Activated naive CD4-positive, alpha-beta T cell treated with anti-CD3 and anti-CD28 coated beads for 36 hours (primary cell): ENCODE measurements around the gene SLC1A2. TPM values are rescaled to one million over a fixed set of nuclear protein-coding genes. Genes with fewer than 3 reads are reported as not detected.

Source experiments
- CTCF ChIA-PET: fragments of 350-600 bp; sonication (Branson Sonifier 250); formaldehyde crosslinking; loops from one replicate; lab custom pipeline; 2021; ENCODE audit warnings: antibody characterized with exemption; lab: Charles Lee
- DNase-seq: peaks from one replicate; pipeline ENCODE4 v3.0.0-alpha.2; 2020
- H3K27ac Mint-ChIP-seq: one replicate; pipeline ENCODE4 v1.8.0; 2021; ENCODE audit warnings: mild to moderate bottlenecking, mixed read lengths
- H3K27me3 Mint-ChIP-seq: one replicate; pipeline ENCODE4 v1.8.0; 2021; ENCODE audit warnings: low read depth, mixed read lengths
- H3K36me3 Mint-ChIP-seq: one replicate; pipeline ENCODE4 v1.8.0; 2021; ENCODE audit warnings: low read depth, mixed read lengths
- H3K4me1 Mint-ChIP-seq: one replicate; pipeline ENCODE4 v1.8.0; 2021; ENCODE audit warnings: low read depth, mixed read lengths
- H3K4me3 Mint-ChIP-seq: one replicate; pipeline ENCODE4 v1.8.0; 2021; ENCODE audit warnings: mild to moderate bottlenecking, moderate library complexity, mixed read lengths
- H3K9me3 Mint-ChIP-seq: one replicate; pipeline ENCODE4 v1.8.0; 2021; ENCODE audit warnings: mixed read lengths
- intact Hi-C: fragments of 100-400 bp; cut with micrococcal nuclease; formaldehyde crosslinking; loops from one replicate; pipeline ENCODE4 v1.15.1; 2023
- total RNA-seq, 2 experiments: library from RNA; stranded (reverse); gene quantifications; one replicate each; pipeline ENCODE4 v1.2.3, GENCODE V29; 2021

The SLC1A2 gene
- total RNA-seq, 2 experiments from 2014 or later, result not detected

DNA sequence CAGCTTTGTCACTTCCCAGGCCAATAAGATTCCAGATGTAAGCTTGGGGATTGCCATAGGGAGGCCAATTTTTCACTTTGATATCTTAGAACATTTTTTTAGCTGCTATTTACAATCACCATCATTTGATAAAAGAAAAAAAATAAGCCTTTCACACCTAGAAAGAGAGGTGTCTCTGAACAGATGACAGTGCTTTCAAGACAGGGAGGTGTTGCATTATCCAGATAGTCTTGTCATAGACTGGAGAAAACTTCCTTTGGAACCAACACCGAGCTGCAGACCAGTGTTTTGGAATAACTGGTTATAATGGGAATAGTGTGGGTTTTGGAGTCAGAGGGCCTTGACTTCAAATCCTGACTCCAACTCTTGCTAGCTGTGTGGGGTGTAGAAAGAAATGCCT is 101.0 kb downstream of the SLC1A2 start:
- H3K27me3 Mint-ChIP-seq, result no peaks in the 10 kb centered on the region
- H3K9me3 Mint-ChIP-seq, result no peaks in the 10 kb centered on the region
- peaks cover 19% of the 10 kb centered on the region for H3K4me1 Mint-ChIP-seq
- H3K4me3 Mint-ChIP-seq, result no peak overlapping the region
- no peak for DNase-seq
- no peaks in the 10 kb centered on the region for H3K36me3 Mint-ChIP-seq
- no peak overlapping the region for H3K27ac Mint-ChIP-seq
- intact Hi-C loops, result no loop called here
- CTCF ChIA-PET, result interaction anchor here (1.1 kb wide), 1 partner anchor 9 kb away, joined by 3 read pairs; no protein-coding TSS in a partner anchor

DNA sequence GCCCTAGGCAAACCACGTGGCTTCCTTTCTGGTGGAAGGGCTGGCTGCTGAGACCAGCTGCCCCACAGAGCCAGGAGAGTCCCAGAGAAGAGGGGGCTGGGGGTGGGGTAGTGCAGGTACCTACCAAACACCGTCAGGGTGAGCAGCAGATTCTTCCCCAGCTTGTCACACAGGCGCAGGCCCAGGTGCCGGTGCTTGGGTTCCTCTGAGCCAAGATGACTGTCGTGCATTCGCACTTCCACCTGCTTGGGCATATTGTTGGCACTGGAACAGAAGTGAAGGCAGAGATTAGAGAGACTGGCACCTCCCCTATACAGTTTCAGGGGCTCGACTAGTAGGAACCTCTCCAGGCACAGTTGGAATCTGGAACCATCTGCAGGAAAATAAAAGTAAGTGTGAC is 102.1 kb downstream of the SLC1A2 start:
- Mint-ChIP-seq H3K36me3 (no peaks in the 10 kb centered on the region), H3K4me1 (peaks cover 19% of the 10 kb centered on the region), H3K9me3 (no peaks in the 10 kb centered on the region), H3K27ac (no peak overlapping the region), H3K4me3 (no peak overlapping the region), H3K27me3 (no peaks in the 10 kb centered on the region)
- intact Hi-C loops, result no loop called here
- DNase-seq, result no peak
- CTCF ChIA-PET, result interaction anchor here (0.6 to 1.4 kb wide), 2 partner anchors 11 to 12 kb away, joined by 3 to 7 read pairs; no protein-coding TSS in a partner anchor

DNA sequence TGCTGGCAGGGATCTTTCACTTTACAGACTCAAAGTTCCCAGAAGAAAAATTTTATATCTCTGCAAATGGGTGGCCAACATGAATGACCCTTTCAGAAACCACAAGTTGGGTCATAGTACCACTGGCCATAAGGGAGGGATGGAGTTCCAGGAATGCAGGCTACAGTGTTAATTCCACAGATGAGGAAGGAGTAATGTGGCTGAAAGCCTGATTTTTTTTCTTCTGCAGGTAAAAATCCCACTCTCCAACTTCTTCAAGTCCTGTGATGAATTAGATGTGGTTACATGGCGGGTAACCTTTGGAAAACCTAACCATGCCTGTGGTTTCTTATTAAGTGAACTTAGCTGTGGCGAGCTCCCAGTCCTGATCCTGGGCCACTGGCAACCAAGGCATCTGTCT is 103.2 kb downstream of the SLC1A2 start:
- no peak overlapping the region for H3K27ac Mint-ChIP-seq

DNA sequence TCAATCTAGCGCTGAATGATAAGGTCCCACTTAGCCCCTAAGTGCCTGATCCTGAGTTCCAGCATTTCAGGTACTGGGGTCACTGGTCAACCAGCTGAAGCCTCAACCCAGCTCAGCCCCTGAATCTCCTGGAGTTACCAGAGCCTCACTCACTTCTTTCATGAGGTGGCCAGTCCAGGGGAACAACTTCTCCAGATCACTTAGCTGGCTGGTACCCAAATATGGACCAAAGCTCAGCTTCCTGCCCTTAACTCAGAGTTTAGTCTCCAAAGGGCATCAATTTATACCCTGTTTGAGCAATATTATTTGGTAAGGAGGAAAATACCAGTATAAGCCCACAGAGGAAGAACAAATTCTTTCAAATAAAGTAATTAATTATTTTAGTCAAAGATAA is 105.6 kb downstream of the SLC1A2 start:
- CTCF ChIA-PET, result interaction anchor here (0.6 to 1.9 kb wide), 3 partner anchors 9 to 149 kb away, joined by 3 to 6 read pairs (median 3); no protein-coding TSS in a partner anchor
- Mint-ChIP-seq H3K36me3 (no peaks in the 10 kb centered on the region), H3K9me3 (no peaks in the 10 kb centered on the region), H3K4me1 (peaks cover 10% of the 10 kb centered on the region), H3K27me3 (no peaks in the 10 kb centered on the region), H3K4me3 (no peak overlapping the region), H3K27ac (no peak overlapping the region)
- intact Hi-C loops, result no loop called here
- DNase-seq, result no peak

More for the DNA sequence above, 103.2 kb downstream of the SLC1A2 start:
- H3K9me3 Mint-ChIP-seq, result no peaks in the 10 kb centered on the region
- no peaks in the 10 kb centered on the region for H3K36me3 Mint-ChIP-seq
- intact Hi-C loops, result no loop called here
- CTCF ChIA-PET, result interaction anchor here (0.9 to 1.4 kb wide), 2 partner anchors 10 to 12 kb away, joined by 3 to 7 read pairs; no protein-coding TSS in a partner anchor
- no peak for DNase-seq
- peaks cover 19% of the 10 kb centered on the region for H3K4me1 Mint-ChIP-seq
- H3K27me3 Mint-ChIP-seq, result no peaks in the 10 kb centered on the region
- no peak overlapping the region for H3K4me3 Mint-ChIP-seq

DNA sequence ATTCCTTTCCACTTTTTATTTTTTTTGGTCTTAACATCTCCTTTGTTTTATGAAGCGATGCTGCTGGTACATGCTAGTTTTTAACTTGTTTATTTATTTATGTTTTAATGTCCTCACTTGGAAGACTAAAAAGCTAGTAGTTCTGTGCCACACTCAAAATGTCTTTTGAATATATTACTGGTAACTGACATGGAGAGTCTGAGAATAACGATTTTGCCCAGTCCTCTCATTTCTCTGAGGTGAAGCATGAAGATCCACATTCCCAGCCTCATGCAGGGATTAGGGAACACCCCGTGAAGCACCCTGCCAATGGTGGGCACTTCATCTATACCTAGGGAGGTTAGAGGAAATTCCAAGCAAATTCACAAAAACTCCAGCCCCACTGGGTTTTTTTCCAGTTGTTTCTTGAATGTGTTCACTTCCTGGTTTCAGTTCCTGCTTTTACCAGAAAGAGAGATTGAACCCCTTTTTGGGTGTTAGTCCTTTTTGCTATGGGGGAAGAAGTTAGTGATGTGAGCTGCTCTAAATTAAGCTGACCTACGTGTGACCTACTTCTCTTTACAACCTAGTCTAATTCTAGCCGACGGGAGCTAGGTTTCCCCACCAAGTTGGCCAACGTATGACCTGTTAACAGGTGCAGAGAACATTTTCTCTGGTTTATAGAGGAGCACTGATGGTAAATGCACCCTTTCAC is 106.1 kb downstream of the SLC1A2 start:
- no peak for DNase-seq
- Mint-ChIP-seq H3K4me3 (no peak overlapping the region), H3K4me1 (peaks cover 6% of the 10 kb centered on the region), H3K27ac (no peak overlapping the region), H3K36me3 (no peaks in the 10 kb centered on the region), H3K27me3 (no peaks in the 10 kb centered on the region), H3K9me3 (no peaks in the 10 kb centered on the region)
- intact Hi-C loops, result no loop called here
- CTCF ChIA-PET, result interaction anchor here (0.5 to 1.9 kb wide), 3 partner anchors 8 to 150 kb away, joined by 3 to 6 read pairs (median 3); no protein-coding TSS in a partner anchor

DNA sequence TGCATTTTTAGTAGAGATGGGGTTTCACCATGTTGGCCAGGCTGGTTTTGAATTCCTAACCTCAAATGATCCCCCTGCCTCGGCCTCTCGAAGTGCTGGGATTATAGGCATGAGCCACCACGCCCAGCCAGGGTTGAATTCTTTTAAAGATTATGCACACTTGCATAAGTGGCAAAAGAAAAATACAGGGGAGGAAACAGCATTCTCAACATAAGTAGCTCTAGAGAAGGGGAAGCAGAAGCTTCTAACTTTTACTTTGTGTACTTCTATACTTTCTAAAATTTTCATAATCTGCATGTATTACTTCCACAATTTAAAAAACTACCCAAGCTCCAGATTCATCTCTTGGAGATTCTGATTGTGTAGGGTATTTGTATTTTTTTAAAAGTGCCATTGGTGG is 108.0 kb downstream of the SLC1A2 start:
- Mint-ChIP-seq H3K9me3 (no peaks in the 10 kb centered on the region), H3K4me1 (peaks cover 3% of the 10 kb centered on the region), H3K27me3 (no peaks in the 10 kb centered on the region), H3K36me3 (no peaks in the 10 kb centered on the region), H3K4me3 (no peak overlapping the region), H3K27ac (no peak overlapping the region)
- DNase-seq, result no peak
- intact Hi-C loops, result no loop called here
- CTCF ChIA-PET, result interaction anchor here (0.7 kb wide), 1 partner anchor 21 kb away, joined by 3 read pairs; no protein-coding TSS in a partner anchor

DNA sequence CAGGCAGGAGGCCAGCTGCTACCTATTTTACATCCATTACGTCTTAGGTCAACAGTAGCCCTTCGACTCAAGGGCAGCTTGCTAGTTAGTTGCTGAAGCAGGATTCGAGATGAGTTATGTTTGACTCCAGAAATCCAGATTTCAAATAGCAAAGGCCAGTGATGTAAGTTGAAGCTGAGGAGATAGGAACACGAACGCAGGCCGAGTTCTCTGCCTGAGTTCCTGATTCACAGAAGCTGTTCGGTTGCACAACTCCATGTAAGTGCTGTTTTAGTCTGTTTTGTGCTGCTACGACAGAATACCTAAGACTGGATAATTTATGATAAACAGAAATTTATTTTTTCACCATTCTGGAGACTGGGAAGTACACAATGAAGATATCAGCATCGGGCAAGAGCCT is 111.2 kb downstream of the SLC1A2 start:
- Mint-ChIP-seq H3K27me3 (no peaks in the 10 kb centered on the region), H3K9me3 (no peaks in the 10 kb centered on the region), H3K36me3 (no peaks in the 10 kb centered on the region), H3K27ac (no peak overlapping the region), H3K4me1 (peaks cover 22% of the 10 kb centered on the region), H3K4me3 (no peak overlapping the region)
- DNase-seq, result no peak
- CTCF ChIA-PET, result no interaction called here
- intact Hi-C loops, result no loop called here

DNA sequence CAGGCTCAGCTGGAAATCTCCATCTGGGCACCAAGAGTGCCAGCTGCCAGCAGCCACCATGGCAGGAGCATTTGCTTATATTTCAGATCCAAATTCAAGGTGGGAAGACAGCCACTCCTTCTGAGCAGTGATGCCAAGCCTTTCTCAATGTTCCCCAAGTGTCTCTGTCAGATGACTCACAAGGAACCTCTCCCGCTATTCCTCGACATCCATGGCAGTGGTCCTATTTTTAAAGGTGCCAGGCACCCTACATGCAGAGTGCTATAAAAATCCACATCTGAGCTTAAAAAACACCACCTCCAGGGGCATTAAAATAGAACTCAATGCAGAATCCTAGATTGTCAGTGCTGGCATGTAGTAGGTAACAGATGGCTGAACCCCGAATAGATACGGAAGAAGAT is 112.1 kb downstream of the SLC1A2 start:
- intact Hi-C loops, result no loop called here
- H3K36me3 Mint-ChIP-seq, result no peaks in the 10 kb centered on the region
- CTCF ChIA-PET, result interaction anchor here (1.0 to 1.1 kb wide), 2 partner anchors 308 to 382 kb away, joined by 3 to 4 read pairs; no protein-coding TSS in a partner anchor
- no peak overlapping the region for H3K27ac Mint-ChIP-seq
- no peak for DNase-seq
- H3K4me3 Mint-ChIP-seq, result no peak overlapping the region
- no peaks in the 10 kb centered on the region for H3K27me3 Mint-ChIP-seq
- H3K9me3 Mint-ChIP-seq, result no peaks in the 10 kb centered on the region
- peaks cover 22% of the 10 kb centered on the region for H3K4me1 Mint-ChIP-seq

DNA sequence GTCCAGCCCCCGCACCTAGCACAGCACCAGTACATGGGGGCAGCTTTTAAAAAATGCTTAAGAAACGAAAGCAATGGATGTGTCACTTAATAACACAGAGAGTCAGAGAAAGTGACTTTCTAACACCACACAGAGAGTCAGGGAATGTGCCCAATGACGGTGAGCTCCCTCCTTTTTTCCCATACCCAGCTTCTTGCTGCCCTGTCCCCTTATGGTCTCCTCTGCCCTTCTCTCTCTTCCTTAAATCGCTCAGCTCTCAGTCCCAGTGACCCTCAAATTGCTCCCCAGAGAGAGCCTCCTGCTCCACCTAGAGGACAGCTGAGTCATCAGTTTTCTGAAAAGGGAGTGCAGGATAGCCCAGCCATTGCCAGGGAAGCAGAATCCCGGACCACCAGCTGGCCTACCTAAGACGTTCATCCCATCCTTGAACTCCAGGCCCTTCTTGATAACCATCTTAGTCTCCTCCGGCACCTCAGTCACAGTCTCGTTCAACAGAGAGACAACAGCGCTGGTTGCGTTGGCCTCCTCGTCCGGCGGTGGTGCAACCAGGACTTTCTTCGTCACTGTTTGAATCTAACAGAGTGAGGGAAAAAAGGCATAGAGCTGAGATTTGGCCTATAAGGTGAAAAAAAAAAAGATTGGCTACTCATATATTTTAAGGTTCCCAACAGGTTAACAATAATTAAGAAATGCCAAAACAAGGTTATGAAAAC is 113.5 kb downstream of the SLC1A2 start:
- H3K27ac Mint-ChIP-seq, result peak overlapping the region; percentile 33
- peaks cover 22% of the 10 kb centered on the region for H3K4me1 Mint-ChIP-seq
- no peaks in the 10 kb centered on the region for H3K27me3 Mint-ChIP-seq
- no peaks in the 10 kb centered on the region for H3K36me3 Mint-ChIP-seq
- H3K4me3 Mint-ChIP-seq, result peak overlapping the region; percentile 58
- peak; percentile 46 for DNase-seq
- no peaks in the 10 kb centered on the region for H3K9me3 Mint-ChIP-seq
- intact Hi-C loops, result loop anchor here (1.0 to 2.0 kb wide), 4 partner anchors 63 to 389 kb away; partner anchors contain the start of genes APIP and PDHX
- CTCF ChIA-PET, result interaction anchor here (0.7 to 2.8 kb wide), 26 partner anchors 8 to 391 kb away, joined by 3 to 12 read pairs (median 4); no protein-coding TSS in a partner anchor

DNA sequence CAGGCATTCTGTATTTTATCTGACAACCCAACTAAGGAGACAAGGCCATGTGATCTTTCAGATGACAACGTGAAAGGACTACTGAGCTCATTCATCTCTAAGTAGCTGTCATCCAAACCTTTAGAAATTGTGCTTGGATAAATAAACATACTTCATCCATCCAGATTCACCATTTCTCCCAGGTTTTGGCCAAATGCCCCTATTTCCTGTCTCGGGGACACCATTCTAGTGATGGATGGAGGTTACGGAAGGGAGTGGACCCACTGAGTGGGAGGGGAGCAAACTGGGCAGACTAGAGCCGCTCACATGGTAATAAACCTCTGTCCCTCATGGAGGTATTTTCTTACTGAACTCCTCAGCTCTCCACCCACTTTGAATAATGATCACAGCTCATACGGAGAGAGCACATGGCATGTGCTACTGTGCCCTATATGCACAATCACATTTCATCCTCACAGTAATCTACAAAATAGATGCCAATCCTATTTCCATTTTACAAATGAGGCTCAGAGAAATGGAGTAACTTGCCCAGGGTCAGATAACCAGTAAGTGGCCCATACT is 114.4 kb downstream of the SLC1A2 start:
- Mint-ChIP-seq H3K27me3 (no peaks in the 10 kb centered on the region), H3K4me1 (peaks cover 22% of the 10 kb centered on the region), H3K36me3 (no peaks in the 10 kb centered on the region), H3K27ac (no peak overlapping the region), H3K9me3 (no peaks in the 10 kb centered on the region), H3K4me3 (no peak overlapping the region)
- intact Hi-C loops, result loop anchor here (1.0 to 2.0 kb wide), 4 partner anchors 62 to 388 kb away; partner anchors contain the start of genes APIP and PDHX
- no peak for DNase-seq
- CTCF ChIA-PET, result interaction anchor here (0.7 to 2.8 kb wide), 25 partner anchors 9 to 574 kb away, joined by 3 to 12 read pairs (median 4); no protein-coding TSS in a partner anchor

DNA sequence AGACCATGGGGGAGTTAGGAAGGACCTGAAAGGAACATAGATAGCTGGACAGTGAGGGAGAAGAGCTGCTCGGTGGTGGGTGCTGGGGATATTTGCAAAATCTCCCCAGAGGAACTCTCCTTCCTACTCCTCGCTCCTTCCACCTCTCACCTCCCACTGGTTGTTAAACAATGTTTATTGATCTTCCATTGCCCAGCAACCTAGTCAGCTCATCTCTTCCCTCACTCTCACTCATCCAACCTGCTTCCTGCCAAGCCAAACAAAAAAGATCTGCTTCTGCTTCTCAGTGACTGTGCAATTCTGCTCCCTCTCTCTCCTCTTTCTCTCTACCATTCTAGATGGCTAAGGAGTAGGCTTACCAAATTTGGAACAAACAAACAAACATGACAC is 115.0 kb downstream of the SLC1A2 start:
- CTCF ChIA-PET, result interaction anchor here (0.7 to 2.8 kb wide), 11 partner anchors 10 to 573 kb away, joined by 3 to 12 read pairs (median 4); no protein-coding TSS in a partner anchor
- no peak overlapping the region for H3K27ac Mint-ChIP-seq
- intact Hi-C loops, result loop anchor here (2.0 kb wide), 2 partner anchors 62 to 388 kb away; partner anchors contain the start of genes APIP and PDHX

More for the DNA sequence above, 115.0 kb downstream of the SLC1A2 start:
- no peaks in the 10 kb centered on the region for H3K36me3 Mint-ChIP-seq
- H3K4me1 Mint-ChIP-seq, result peaks cover 22% of the 10 kb centered on the region
- no peaks in the 10 kb centered on the region for H3K27me3 Mint-ChIP-seq
- DNase-seq, result peak; percentile 39
- H3K9me3 Mint-ChIP-seq, result no peaks in the 10 kb centered on the region
- H3K4me3 Mint-ChIP-seq, result no peak overlapping the region
